ENCODE data around the gene MKNK2.

Gene MKNK2

GRCh38 chr19:2056837-2057192 lies 5.8 kb upstream of the MKNK2 start:
- no peak for DNase-seq

- DNase-seq: no peak
Observed at GRCh38 chr19:2055931-2056836, 5.1 kb upstream of the MKNK2 start.

- no peak for DNase-seq
Observed at GRCh38 chr19:2054763-2055162, 3.7 kb upstream of the MKNK2 start.

- no peak for DNase-seq
Observed at GRCh38 chr19:2053601-2054389, 2.8 kb upstream of the MKNK2 start.

DNA sequence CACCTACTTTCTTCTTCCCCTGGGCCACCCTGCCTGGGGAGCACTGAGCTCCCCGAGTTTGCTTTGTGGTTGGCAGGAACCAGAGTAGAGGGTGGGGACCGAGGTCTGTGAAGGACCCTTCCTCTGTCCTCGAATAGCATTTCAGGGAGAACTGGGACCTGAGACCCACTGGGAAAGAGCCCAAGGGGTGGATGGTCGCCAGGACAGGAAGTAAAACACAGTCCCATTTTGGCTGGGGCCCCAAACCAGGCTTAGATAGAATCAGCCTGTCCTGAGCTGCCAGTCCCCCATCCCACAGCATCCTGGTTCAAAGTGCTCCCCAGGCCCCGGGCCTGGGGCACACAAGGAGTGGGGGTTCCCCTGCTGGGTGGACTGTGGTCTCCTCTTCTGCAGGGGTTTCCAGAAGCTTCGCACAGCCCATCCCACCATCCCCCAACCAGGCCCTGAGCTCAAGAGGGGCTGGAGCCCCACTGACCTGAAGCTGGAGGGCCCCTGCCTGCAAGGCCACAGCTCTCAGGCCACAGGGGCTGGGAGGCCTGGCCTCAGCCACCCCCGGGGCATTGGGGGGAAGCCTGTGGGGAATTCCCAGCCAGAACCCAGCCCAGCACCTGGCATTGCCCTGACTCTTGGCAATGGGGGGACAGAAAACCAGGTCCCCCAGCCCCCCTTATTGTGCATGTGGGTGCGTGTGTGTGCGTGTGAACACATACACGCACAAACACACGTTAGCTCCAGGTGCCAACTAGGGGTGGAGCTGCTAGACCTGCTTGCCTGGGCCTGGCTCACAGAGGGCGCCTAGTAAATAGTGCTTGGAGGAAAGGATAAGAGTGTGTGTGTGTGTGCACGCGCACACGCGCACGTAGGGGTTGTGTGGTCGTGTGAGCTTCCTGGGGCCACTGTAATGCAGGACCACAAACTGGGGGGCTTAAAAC lies 995 bp upstream of the MKNK2 start:
- no peak for DNase-seq

DNA sequence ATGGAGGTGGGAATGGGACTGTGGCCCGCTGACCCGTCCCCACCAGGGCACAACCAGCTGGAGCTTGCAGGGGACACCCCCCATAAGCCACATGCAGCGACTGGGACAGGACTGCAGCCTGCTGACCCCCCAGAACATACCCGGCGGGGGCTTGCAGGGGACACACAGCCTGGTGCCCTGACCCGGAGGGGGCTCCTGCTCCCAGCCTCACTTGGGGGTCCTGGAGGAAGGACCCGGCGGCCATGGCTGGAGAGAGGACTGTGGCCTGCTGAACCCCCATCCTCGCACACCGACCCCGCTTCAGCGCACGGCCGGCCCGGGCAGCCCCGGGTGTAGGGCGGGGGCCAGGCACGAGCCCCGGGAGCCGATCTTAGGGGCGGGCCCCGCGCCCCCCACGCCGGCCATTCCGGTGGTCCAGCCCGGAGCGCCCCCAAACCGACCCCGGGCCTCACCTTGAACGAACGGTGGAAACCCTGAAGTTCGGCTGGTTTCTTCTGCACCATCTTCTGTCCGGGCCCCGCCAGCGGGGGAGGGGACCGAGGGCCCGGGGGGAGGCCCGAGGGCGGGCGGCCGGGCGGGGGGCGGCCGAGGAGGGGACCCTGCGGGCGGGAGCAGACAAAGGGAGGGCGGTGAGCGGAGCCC lies 574 bp downstream of the MKNK2 start:
- DNase-seq: no peak

DNA sequence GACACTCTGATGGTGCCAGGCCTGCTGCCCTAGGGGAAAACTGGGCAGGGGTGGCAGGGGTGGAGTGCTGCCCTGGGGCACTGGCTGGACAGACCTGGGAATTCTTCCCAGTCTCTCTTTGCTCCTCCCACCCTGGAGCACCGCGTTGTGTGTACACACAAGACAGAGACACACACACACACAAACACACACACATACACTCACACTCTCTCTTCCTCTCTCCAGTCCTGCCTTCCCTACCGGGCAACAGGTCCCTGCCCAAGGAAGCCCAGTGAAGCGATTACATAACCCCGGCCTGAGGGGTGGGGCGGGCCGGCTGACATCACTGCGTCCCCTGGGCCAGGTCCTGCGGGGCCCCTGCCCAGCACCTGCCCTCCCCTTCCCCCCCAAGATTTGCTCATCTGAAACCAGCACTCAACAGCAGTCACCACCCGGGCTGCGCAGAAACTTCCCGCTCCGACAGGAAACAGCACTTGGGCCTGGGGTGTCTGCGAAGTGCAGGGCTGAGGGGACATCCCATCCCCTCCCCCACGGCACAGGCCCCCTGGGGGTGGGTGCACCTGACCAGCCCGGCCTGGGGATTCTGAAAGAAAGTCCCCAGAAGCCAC lies 1.2 kb downstream of the MKNK2 start:
- DNase-seq: peak; percentile 55

DNA sequence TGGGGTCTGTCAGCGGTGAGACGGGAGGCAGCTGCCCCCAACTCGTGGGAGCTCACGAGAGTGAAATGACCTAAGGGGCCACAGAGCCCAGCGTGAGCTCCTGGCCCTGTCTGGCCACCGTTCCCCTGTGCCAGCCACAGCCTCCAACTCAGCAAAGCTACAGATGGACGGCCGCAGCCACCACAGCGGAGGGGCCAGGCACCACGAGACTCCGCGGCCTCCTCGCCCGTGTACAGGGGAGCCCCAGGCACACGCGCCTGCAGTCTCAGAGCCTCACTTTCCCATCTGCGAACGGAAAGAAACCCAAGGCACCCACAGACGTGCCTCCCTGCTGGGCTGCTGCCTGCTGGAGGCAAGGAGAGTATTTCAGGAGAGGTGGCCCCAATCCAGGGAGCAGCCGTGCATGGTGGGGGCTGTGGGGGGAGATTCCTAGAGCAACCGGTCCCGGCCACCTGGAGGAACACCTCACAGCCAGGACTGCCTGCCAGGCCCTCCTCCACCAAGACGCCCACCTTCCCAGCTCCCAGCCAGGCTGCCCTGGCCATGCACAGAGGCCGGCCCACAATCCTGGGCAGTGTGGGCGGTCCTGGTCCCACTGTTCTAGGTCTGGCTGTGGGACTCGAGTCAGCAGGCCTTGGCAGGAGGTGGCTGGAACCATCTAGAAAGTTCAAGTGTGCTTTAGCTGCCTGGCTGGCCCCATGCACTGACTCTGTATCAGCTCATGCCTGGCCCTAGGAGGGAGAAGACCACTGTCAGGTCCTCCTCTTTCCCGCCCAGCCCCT lies 1.9 kb downstream of the MKNK2 start:
- DNase-seq: no peak

DNA sequence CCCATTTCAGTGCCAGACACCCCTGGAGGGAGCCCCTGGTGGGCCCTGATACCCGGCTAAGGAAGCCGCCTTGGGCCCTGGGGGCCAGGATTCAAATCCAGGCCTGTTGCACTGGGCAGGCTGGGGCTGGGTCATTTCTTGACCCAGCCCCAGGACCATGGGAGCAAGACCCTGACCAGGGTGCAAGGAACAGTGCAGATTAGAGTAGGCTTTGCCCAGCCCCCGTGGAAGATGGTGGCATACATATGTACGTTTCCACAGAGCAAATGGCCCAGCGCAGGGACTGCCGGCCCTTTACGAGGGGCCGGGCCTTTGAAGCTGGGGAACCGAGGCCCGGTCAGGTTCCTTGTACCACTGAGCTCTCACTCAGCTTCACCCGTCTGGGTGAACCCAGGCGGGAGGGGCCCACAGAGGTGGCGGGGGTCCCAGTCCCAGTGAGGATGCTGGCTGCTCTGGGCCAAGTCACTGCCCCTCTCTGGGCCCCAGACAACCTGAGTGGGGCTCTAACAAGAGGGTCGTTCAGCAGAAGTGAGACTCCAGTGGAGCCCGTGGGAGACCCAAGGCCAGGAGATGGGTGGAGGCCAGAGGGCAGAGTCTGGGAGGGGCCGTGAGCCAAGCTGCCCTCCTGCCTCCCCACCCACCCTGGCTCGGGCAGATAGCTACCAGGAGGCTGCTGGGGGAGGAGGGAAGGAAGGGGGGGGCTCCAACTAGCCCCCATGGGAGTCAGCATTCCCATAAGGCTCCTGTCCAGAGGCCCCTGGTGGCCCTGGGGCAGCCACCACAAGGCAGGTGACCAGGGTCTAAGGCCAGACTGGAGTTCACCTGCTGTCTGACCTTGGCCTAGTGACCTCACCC lies 2.7 kb downstream of the MKNK2 start:
- DNase-seq: no peak

- DNase-seq: no peak
Observed at GRCh38 chr19:2047449-2048103, 3.5 kb downstream of the MKNK2 start.

GRCh38 chr19:2047076-2047448 lies 4.0 kb downstream of the MKNK2 start:
- no peak for DNase-seq

DNA sequence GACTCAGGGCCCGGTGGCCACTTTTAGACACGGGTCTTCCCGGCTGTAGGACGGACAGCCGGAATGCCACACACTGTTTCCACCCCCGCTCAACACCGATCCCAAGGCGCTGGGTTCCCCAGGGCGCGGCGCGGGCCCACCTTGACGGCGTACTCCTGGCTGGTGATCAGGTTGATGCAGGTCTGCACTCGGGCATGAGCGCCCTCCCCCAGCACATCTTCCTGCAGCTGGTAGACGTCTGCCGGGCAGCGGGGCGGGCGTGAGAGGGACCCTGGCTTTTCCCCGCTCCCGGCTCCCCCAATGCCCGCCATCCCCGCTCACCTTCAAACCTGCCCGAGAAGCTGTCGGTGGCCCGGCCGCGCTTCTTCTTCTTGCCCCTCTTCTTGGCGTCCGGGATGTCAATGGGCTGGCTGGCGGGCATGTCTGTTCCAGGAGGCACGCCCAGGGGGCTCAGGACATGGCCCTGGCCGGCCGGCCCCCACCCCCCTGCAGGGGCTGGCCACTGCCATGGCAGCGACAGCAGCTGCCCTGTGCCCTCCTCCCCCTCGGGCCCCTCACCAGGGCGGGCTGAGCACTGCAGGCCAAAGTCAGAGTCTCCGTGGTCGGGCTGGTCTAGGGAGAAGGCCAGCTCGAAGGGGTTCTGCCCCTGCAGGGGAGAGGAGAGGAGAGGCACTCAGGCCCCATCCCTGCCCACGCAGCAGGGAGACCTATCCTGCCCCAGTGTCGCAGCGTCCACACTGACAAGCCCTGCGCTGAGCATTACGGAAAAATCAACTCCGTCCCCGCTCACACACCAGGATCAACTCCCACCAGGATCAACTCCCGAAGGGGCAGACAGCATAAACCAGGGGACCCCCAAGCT lies 4.8 kb downstream of the MKNK2 start:
- DNase-seq: no peak

DNA sequence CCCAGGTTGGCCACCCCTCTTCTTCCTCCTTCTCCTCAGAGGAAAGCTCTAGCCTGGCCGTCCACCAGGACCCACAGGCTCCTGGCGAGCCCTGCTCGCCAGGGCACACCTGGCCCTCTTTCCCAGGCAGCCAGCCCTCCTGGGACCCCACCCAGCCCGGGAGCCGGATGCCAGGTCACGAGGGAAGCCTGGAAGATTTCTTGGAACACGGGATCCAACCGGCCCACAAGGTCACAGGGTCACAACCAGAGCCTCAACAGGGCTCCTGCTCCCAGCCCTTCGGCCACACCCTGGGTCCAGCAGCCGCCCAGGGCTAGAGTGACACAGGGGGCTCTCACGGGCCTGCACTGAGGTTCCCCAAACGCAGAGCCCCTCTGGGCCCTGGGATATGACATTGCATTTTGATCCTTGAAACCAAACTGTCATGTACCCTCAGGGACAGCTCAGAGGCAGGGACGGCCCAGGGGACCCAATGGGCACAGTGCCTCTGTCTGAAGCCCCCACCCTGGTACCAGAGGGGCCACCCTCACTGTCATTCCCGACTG lies 5.5 kb downstream of the MKNK2 start:
- no peak for DNase-seq

- no peak for DNase-seq
Observed at GRCh38 chr19:2044709-2045500, 6.1 kb downstream of the MKNK2 start.

DNA sequence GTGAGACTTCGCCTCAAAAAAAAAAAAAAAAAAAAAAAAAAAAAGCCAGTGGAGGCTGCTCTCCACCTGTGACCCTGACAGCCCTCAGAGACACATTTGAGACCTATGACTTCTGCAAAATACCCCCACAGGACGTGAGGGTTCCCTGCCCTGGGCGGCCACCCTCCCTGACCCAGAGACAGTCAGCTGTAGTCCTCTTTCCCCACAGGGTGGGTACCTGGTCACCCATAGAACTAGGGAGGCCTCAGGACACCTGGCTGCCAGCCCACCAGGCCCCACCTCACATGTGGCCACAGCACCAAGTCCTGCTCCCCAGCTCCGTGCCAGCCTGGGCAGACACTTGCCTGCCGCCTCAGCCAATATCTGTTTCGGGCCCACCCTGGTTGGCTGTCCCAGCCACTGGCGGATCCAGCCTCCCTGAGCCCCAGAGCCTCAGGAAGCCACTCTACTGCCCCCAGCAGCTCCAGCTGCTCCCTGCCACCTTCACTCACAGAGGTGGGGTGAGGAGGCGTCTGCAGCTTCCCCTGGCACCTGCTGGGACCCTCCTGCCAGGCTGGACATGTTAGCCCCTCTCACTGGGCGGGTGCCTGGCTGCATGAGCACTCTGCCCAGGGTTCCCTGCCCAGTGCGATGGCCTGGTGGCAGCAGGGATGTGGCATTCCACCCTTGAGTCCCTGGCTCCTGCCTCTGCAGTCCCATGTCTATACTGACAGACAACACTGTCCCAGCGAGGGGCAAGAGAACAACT lies 6.9 kb downstream of the MKNK2 start:
- no peak for DNase-seq

- no peak for DNase-seq
Observed at GRCh38 chr19:2043251-2043641, 7.8 kb downstream of the MKNK2 start.

All from stimulated activated CD4-positive, alpha-beta T cell treated with anti-CD3 and anti-CD28 coated beads, Interleukin-12 subunit alpha, Interleukin-12 subunit beta, amount 100 ng/mL, for 4 hours (primary cell).